GM12878 (cell line): ENCODE measurements around the gene KCND3. TPM values are rescaled to one million over a fixed set of nuclear protein-coding genes. Genes with fewer than 3 reads are reported as not detected.

Experiments
- ATAC-seq: fragments of 200-7000 bp; cut with Tn5 transposase; 3 replicates; pipeline ENCODE4 v1.9.1; 2020; ENCODE audit warnings: mild to moderate bottlenecking, moderate library complexity
- BruUV-seq: library from RNA; stranded (reverse); fragments of 400-500 nt; replicated peaks from 2 replicates; lab custom pipeline; 2021; lab: Mats Ljungman, UMichigan
- CTCF ChIA-PET: fragments of 300-600 bp; sonication (Branson Sonifier 250); formaldehyde crosslinking; extraction: SDS; loops from one replicate; lab custom pipeline; 2021; ENCODE audit warnings: inconsistent platforms; lab: Yijun Ruan, JAX
- POLR2A ChIA-PET: fragments of 350-600 bp; formaldehyde crosslinking; extraction: SDS; loops from one replicate; lab custom pipeline; 2021; ENCODE audit warnings: inconsistent platforms; lab: Charles Lee
- RAD21 ChIA-PET: fragments of 300-600 bp; sonication (Branson Sonifier 250); formaldehyde crosslinking; loops from one replicate; lab custom pipeline; 2023; ENCODE audit warnings: antibody characterized with exemption; ENCODE audit not compliant: unreplicated experiment; lab: Charles Lee
- SMC1A ChIA-PET: fragments of 300-600 bp; sonication (Branson Sonifier 250); formaldehyde crosslinking; loops from one replicate; lab custom pipeline; 2023; ENCODE audit not compliant: unreplicated experiment, uncharacterized antibody; lab: Charles Lee
- DNase-seq: peaks from one replicate; pipeline ENCODE4 v3.0.0-alpha.2; 2011; ENCODE audit warnings: low read depth, low spot score
- FAIRE-seq: peaks from 3 replicates; lab custom pipeline; 2011; peaks lifted over from hg19 to GRCh38; lab: Jason Lieb, UNC
- H2AFZ ChIP-seq: 2 replicates; pipeline ENCODE4 v1.6.0; 2011; ENCODE audit warnings: low read depth, low read length, control low read depth; ENCODE audit not compliant: control insufficient read depth
- H3K27ac ChIP-seq: 2 replicates; pipeline ENCODE4 v1.5.1; 2011; ENCODE audit warnings: control low read depth; ENCODE audit not compliant: control insufficient read depth, insufficient read depth
- H3K27me3 ChIP-seq, 2 experiments: replicated peaks in 1 of 2; 2 replicates each; pipeline versions ENCODE4 v1.6.0 to v1.6.1; 2011; ENCODE audit warnings: low read length in 1 of 2; ENCODE audit not compliant: control insufficient read depth in 2 of 2, insufficient read depth in 2 of 2
- H3K36me3 ChIP-seq, 2 experiments: 2 replicates each; pipeline ENCODE4 v1.5.1; 2011; ENCODE audit warnings: low read length in 1 of 2; ENCODE audit not compliant: control insufficient read depth in 2 of 2, insufficient read depth in 2 of 2
- H3K4me1 ChIP-seq: 2 replicates; pipeline ENCODE4 v1.6.1; 2011; ENCODE audit warnings: mild to moderate bottlenecking, low read length, moderate library complexity, mixed read lengths; ENCODE audit not compliant: control insufficient read depth, insufficient read depth
- H3K4me2 ChIP-seq: 2 replicates; pipeline ENCODE4 v1.6.0; 2011; ENCODE audit warnings: control low read depth; ENCODE audit not compliant: control insufficient read depth, insufficient read depth
- H3K4me3 ChIP-seq: fragments of 200-600 bp; sonication (generic); 2 replicates; pipeline ENCODE4 v1.5.1; 2016
- H3K79me2 ChIP-seq: 2 replicates; pipeline ENCODE4 v1.6.0; 2011; ENCODE audit warnings: low read length; ENCODE audit not compliant: control insufficient read depth, insufficient read depth
- H3K9ac ChIP-seq: 2 replicates; pipeline ENCODE4 v1.8.0; 2011; ENCODE audit warnings: low read length, control low read depth, mixed read lengths; ENCODE audit not compliant: control insufficient read depth, insufficient read depth
- H3K9me3 ChIP-seq: replicated peaks from 3 replicates; pipeline ENCODE4 v1.5.1; 2011; ENCODE audit warnings: mild to moderate bottlenecking, low read length; ENCODE audit not compliant: control insufficient read depth, insufficient read depth
- H4K20me1 ChIP-seq: 2 replicates; pipeline ENCODE4 v1.6.0; 2011; ENCODE audit not compliant: control insufficient read depth, insufficient read depth
- ATF2 ChIP-seq: IDR thresholded peaks from 2 replicates; pipeline ENCODE4 v1.6.1; 2012; ENCODE audit warnings: low read length, inconsistent platforms
- ATF7 ChIP-seq: fragments of 450-650 bp; IDR thresholded peaks from 2 replicates; pipeline ENCODE4 v1.6.1; 2016; ENCODE audit warnings: low read depth, mild to moderate bottlenecking
- BACH1 ChIP-seq: fragments of 450-650 bp; IDR thresholded peaks from 2 replicates; pipeline ENCODE4 v1.6.1; 2017; ENCODE audit warnings: mild to moderate bottlenecking, borderline replicate concordance
- BHLHE40 ChIP-seq, 2 experiments: fragments of 450-650 bp in 1 of 2; IDR thresholded peaks; 2 replicates each; pipeline ENCODE4 v1.6.1; 2011 to 2017; ENCODE audit warnings: low read depth in 2 of 2, borderline replicate concordance in 1 of 2, improper control_type of control experiment in 1 of 2, low read length in 1 of 2, mild to moderate bottlenecking in 1 of 2
- CHD2 ChIP-seq: IDR thresholded peaks from 2 replicates; pipeline ENCODE4 v1.6.1; 2011; ENCODE audit warnings: low read depth, low read length, improper control_type of control experiment, borderline replicate concordance
- CREB1 ChIP-seq: IDR thresholded peaks from 2 replicates; pipeline ENCODE4 v1.6.1; 2012; ENCODE audit warnings: low read depth, mild to moderate bottlenecking, inconsistent platforms
- DPF2 ChIP-seq: fragments of 450-650 bp; IDR thresholded peaks from 2 replicates; pipeline ENCODE4 v1.6.1; 2017; ENCODE audit warnings: mild to moderate bottlenecking
- ELK1 ChIP-seq: IDR thresholded peaks from 2 replicates; pipeline ENCODE4 v1.6.1; 2012; ENCODE audit warnings: low read depth, low read length, improper control_type of control experiment
- GABPA ChIP-seq: IDR thresholded peaks from 2 replicates; pipeline ENCODE4 v1.6.1; 2014; ENCODE audit warnings: antibody characterized with exemption, low read depth, mild to moderate bottlenecking, inconsistent platforms
- KDM1A ChIP-seq: fragments of 200-600 bp; sonication (generic); IDR thresholded peaks from 2 replicates; pipeline ENCODE4 v1.6.1; 2016; ENCODE audit warnings: borderline replicate concordance
- MYC ChIP-seq: IDR thresholded peaks from 2 replicates; pipeline ENCODE4 v1.6.1; 2011; ENCODE audit warnings: mild to moderate bottlenecking, low read length, moderate library complexity, inconsistent platforms; ENCODE audit not compliant: insufficient read depth, insufficient replicate concordance, insufficient read length, severe bottlenecking
- NR2C1 ChIP-seq: fragments of 450-650 bp; IDR thresholded peaks from 2 replicates; pipeline ENCODE4 v1.6.1; 2017; ENCODE audit warnings: antibody characterized with exemption, mild to moderate bottlenecking, moderate library complexity
- NR2F1 ChIP-seq: fragments of 450-650 bp; conservative IDR thresholded peaks from 2 replicates; pipeline ENCODE4 v1.6.1; 2017; ENCODE audit warnings: mild to moderate bottlenecking
- PKNOX1 ChIP-seq: fragments of 450-650 bp; IDR thresholded peaks from 2 replicates; pipeline ENCODE4 v1.6.1; 2016; ENCODE audit warnings: mild to moderate bottlenecking
- POLR2A ChIP-seq: IDR thresholded peaks from 2 replicates; pipeline ENCODE4 v1.6.1; 2011; ENCODE audit warnings: low read depth, mild to moderate bottlenecking, low read length
- RAD51 ChIP-seq: fragments of 450-650 bp; IDR thresholded peaks from 2 replicates; pipeline ENCODE4 v1.6.1; 2016; ENCODE audit warnings: moderate library complexity, mild to moderate bottlenecking, inconsistent platforms
- TCF3 ChIP-seq: IDR thresholded peaks from 2 replicates; pipeline ENCODE4 v1.6.1; 2012; ENCODE audit warnings: low read depth, mild to moderate bottlenecking, low read length, borderline replicate concordance; ENCODE audit not compliant: insufficient read depth
- YY1 ChIP-seq: IDR thresholded peaks from 2 replicates; pipeline ENCODE4 v1.6.1; 2011; ENCODE audit warnings: low read depth, mild to moderate bottlenecking, low read length
- ZNF24 ChIP-seq: fragments of 450-650 bp; IDR thresholded peaks from 2 replicates; pipeline ENCODE4 v1.6.1; 2017; ENCODE audit warnings: antibody characterized with exemption, mild to moderate bottlenecking
- WGBS: methylation state at CpG from one replicate; pipeline ENCODE4 v1.1.6; 2016; ENCODE audit warnings: low lambda C conversion rate; ENCODE audit not compliant: insufficient replicate concordance, insufficient coverage; ENCODE audit errors: missing lambda C conversion rate; 5-methylcytosine and 5-hydroxymethylcytosine counted together
- in situ Hi-C: fragments of 300-500 bp; cut with MboI; formaldehyde crosslinking; loops from 9 replicates; pipeline ENCODE4 v1.14.3; 2018; ENCODE audit warnings: mixed read lengths
- intact Hi-C: fragments of 100-400 bp; cut with micrococcal nuclease; formaldehyde crosslinking; loops from one replicate; pipeline ENCODE4 v1.14.2; 2022; ENCODE audit not compliant: unreplicated experiment
- polyA plus RNA-seq, 11 experiments: library from polyadenylated mRNA; depleted of rRNA in 4 of 11; unstranded in 6 of 11; stranded (reverse) in 5 of 11; fragments of >200 nt; fragmentation: Nextera tagmentation in 4 of 11; fragmentation: Illumina TruSeq in 1 of 11; extraction: Ambion mirVana in 4 of 11; extraction: Trizol in 1 of 11; gene quantifications; 1 replicate in 1 of 11; 2 replicates in 10 of 11; pipeline versions ENCODE4 v1.2.1 to v1.2.3, GENCODE V29; 2011 to 2016; ENCODE audit warnings: inconsistent platforms in 2 of 11, missing spikeins in 2 of 11, low read depth in 1 of 11
- total RNA-seq, 4 experiments: library from RNA; depleted of rRNA in 3 of 4; stranded (reverse); fragments of >200 nt in 3 of 4; fragmentation: Illumina TruSeq in 1 of 4; extraction: Trizol in 1 of 4; gene quantifications; 2 replicates each; pipeline versions ENCODE4 v1.2.1 to v1.2.3, GENCODE V29; 2013 to 2021

Gene KCND3
- total and polyA plus RNA-seq, 10 of the 15 experiments (the other 5 are each of a cell fraction or from before 2014, with no cell fraction given) = 0.02 TPM; not detected in 9

- H3K4me2 ChIP-seq = no peak overlapping the region
- DNase-seq (no peak), FAIRE-seq (no peak), ATAC-seq (no peak)
- H3K9ac ChIP-seq = no peak overlapping the region
- no peaks in the 10 kb centered on the region for H3K79me2 ChIP-seq
- no peak overlapping the region for H2AFZ ChIP-seq
- no peak overlapping the region for H3K27ac ChIP-seq
- intact Hi-C loops = no loop called here
- RAD21 ChIA-PET = no interaction called here
- in situ Hi-C loops = no loop called here
- WGBS = 18% methylated on average over 37 of the region's 37 CpGs
- no peak overlapping the region for H3K4me3 ChIP-seq
- no peaks in the 10 kb centered on the region for H3K9me3 ChIP-seq
- no peaks in the 10 kb centered on the region for H3K4me1 ChIP-seq
- SMC1A ChIA-PET = no interaction called here
- H3K27me3 ChIP-seq = peaks cover 11 to 12% of the 10 kb centered on the region in 2 experiments
- CTCF ChIA-PET = no interaction called here
- POLR2A ChIA-PET = no interaction called here
- TF ChIP-seq BACH1 = no peak
- TF ChIP-seq POLR2A = no peak
- TF ChIP-seq NR2C1 = no peak
- no peak for TF ChIP-seq TCF3
- no peak for TF ChIP-seq ZNF24
- no peak for TF ChIP-seq ATF2
- TF ChIP-seq CHD2 = no peak
- no peak for TF ChIP-seq ELK1
- no peak for TF ChIP-seq BHLHE40 (IDR thresholded peaks at IDR 0.05; ENCODE audit: borderline replicate concordance in 1 of 2, low read depth in 2 of 2, low read length in 1 of 2)
- no peak for TF ChIP-seq ATF7
- no peak for TF ChIP-seq KDM1A
- no peak for TF ChIP-seq YY1
- no peak for TF ChIP-seq GABPA
- no peak for TF ChIP-seq DPF2
- no peak for TF ChIP-seq NR2F1
- no peak for TF ChIP-seq CREB1
- TF ChIP-seq RAD51 = no peak
- TF ChIP-seq PKNOX1 = no peak
- TF ChIP-seq MYC = no peak
- H3K36me3 ChIP-seq = no peaks in the 10 kb centered on the region
- no peaks in the 10 kb centered on the region; the same call in 1 of the 2 replicates for H4K20me1 ChIP-seq
- BruUV-seq = no TSS peak
Observed at GRCh38 chr1:111990878-111991718, 1.6 kb upstream of the KCND3 start.
